Keratinocyte (primary cell): Measurements from ENCODE around the gene NCS1. TPM values are rescaled to one million over a fixed set of nuclear protein-coding genes. Genes with fewer than 3 reads are reported as not detected.

Experiments used
- DNase-seq: peaks from one replicate; pipeline ENCODE4 v3.0.0-alpha.2; 2011; ENCODE audit warnings: low read depth, missing footprints, low spot score
- FAIRE-seq: peaks from 2 replicates; lab custom pipeline; 2011; peaks lifted over from hg19 to GRCh38; lab: Jason Lieb, UNC
- H2AFZ ChIP-seq: 2 replicates; pipeline ENCODE4 v1.6.0; 2012; ENCODE audit warnings: low read length, control low read depth, inconsistent platforms; ENCODE audit not compliant: control insufficient read depth
- H3K27ac ChIP-seq: 2 replicates; pipeline ENCODE4 v1.5.1; 2011; ENCODE audit warnings: low read length; ENCODE audit not compliant: control insufficient read depth, insufficient read depth
- H3K27me3 ChIP-seq: 3 replicates; pipeline ENCODE4 v1.6.0; 2011; ENCODE audit warnings: low read length; ENCODE audit not compliant: control insufficient read depth, insufficient read depth; ENCODE audit errors: extremely low read depth
- H3K36me3 ChIP-seq, 2 experiments: 2 replicates in 1 of 2; 3 replicates in 1 of 2; pipeline ENCODE4 v1.5.1; 2011; ENCODE audit warnings: low read length in 2 of 2, mild to moderate bottlenecking in 1 of 2; ENCODE audit not compliant: control insufficient read depth in 2 of 2, insufficient read depth in 2 of 2; ENCODE audit errors: extremely low read depth in 1 of 2
- H3K4me1 ChIP-seq: 3 replicates; pipeline ENCODE4 v1.5.1; 2011; ENCODE audit warnings: low read length; ENCODE audit not compliant: control insufficient read depth, insufficient read depth; ENCODE audit errors: extremely low read depth
- H3K4me2 ChIP-seq: 3 replicates; pipeline ENCODE4 v1.6.0; 2011; ENCODE audit warnings: low read depth, low read length; ENCODE audit not compliant: control insufficient read depth, insufficient read depth; ENCODE audit errors: extremely low read depth
- H3K4me3 ChIP-seq, 3 experiments: fragments of 200-600 bp in 1 of 3; sonication (generic) in 1 of 3; 2 replicates in 2 of 3; 3 replicates in 1 of 3; pipeline ENCODE4 v1.5.1; 2011 to 2016; ENCODE audit warnings: low read length in 3 of 3, mild to moderate bottlenecking in 3 of 3, control low read depth in 2 of 3, inconsistent platforms in 1 of 3, low read depth in 1 of 3, mixed read lengths in 1 of 3, mixed run types in 1 of 3, moderate library complexity in 1 of 3; ENCODE audit not compliant: control insufficient read depth in 2 of 3, insufficient read depth in 2 of 3; ENCODE audit errors: extremely low read depth in 1 of 3
- H3K79me2 ChIP-seq: 2 replicates; pipeline ENCODE4 v1.6.0; 2012; ENCODE audit warnings: low read length; ENCODE audit not compliant: control insufficient read depth, insufficient read depth
- H3K9ac ChIP-seq: 3 replicates; pipeline ENCODE4 v1.6.0; 2011; ENCODE audit warnings: low read length; ENCODE audit not compliant: control insufficient read depth, insufficient read depth; ENCODE audit errors: extremely low read depth
- H3K9me1 ChIP-seq: 3 replicates; pipeline ENCODE4 v1.6.0; 2011; ENCODE audit warnings: low read length; ENCODE audit not compliant: control insufficient read depth, insufficient read depth; ENCODE audit errors: extremely low read depth
- H3K9me3 ChIP-seq: 2 replicates; pipeline ENCODE4 v1.5.1; 2012; ENCODE audit warnings: low read depth, low read length; ENCODE audit not compliant: control insufficient read depth
- H4K20me1 ChIP-seq: 3 replicates; pipeline ENCODE4 v1.6.0; 2011; ENCODE audit warnings: low read length; ENCODE audit not compliant: control insufficient read depth, insufficient read depth; ENCODE audit errors: extremely low read depth
- CTCF ChIP-seq, 3 experiments: IDR thresholded peaks in 1 of 3; conservative IDR thresholded peaks in 1 of 3; optimal IDR thresholded peaks in 1 of 3; 2 replicates in 2 of 3; 3 replicates in 1 of 3; pipeline versions ENCODE3 to v1.5.1; 2011; ENCODE audit warnings: low read length in 3 of 3, mild to moderate bottlenecking in 3 of 3, moderate library complexity in 2 of 3, control low read depth in 1 of 3, inconsistent platforms in 1 of 3; ENCODE audit not compliant: insufficient read depth in 2 of 3; ENCODE audit errors: extremely low read depth in 1 of 3
- EZH2 ChIP-seq: IDR thresholded peaks from one replicate; pipeline ENCODE4 v1.6.1; 2012; ENCODE audit warnings: inconsistent platforms, mild to moderate bottlenecking, low read length, moderate library complexity
- dilution Hi-C: fragments of 300-500 bp; cut with MboI; formaldehyde crosslinking; loops from one replicate; pipeline ENCODE4 v1.7.0; 2020; ENCODE audit warnings: low sequenced_read_pairs; ENCODE audit not compliant: extremely low pct_ligation_motif_present
- polyA plus RNA-seq, 5 experiments: library from polyadenylated mRNA; depleted of rRNA in 3 of 5; stranded (reverse) in 3 of 5; stranded (forward) in 1 of 5; unstranded in 1 of 5; fragments of >200 nt; gene quantifications; 1 replicate in 1 of 5; 2 replicates in 3 of 5; 3 replicates in 1 of 5; pipeline versions ENCODE4 v1.2.1 to v1.2.3, GENCODE V29; 2011 to 2012; ENCODE audit warnings: missing spikeins in 2 of 5, low read depth in 1 of 5, low replicate concordance in 1 of 5

The NCS1 gene
- polyA plus RNA-seq, 1 donor (not counting 4 experiments of a cell fraction or from before 2014, with no cell fraction given), result 49.1 TPM

GRCh38 chr9:130159057-130159456 is 13.1 kb upstream of the NCS1 start:
- no peak overlapping the region for H2AFZ ChIP-seq
- dilution Hi-C loops, result no loop called here
- no peaks in the 10 kb centered on the region for H3K36me3 ChIP-seq
- H3K79me2 ChIP-seq, result no peaks in the 10 kb centered on the region
- H3K4me3 ChIP-seq, result no peak overlapping the region
- DNase-seq, result no peak
- no peaks in the 10 kb centered on the region for H3K9me1 ChIP-seq
- no peaks in the 10 kb centered on the region for H3K4me1 ChIP-seq
- H4K20me1 ChIP-seq, result no peaks in the 10 kb centered on the region
- H3K27me3 ChIP-seq, result no peaks in the 10 kb centered on the region
- H3K9me3 ChIP-seq, result no peaks in the 10 kb centered on the region
- H3K9ac ChIP-seq, result no peak overlapping the region
- FAIRE-seq, result no peak
- H3K4me2 ChIP-seq, result no peak overlapping the region
- TF ChIP-seq EZH2 (no peak), CTCF (optimal IDR thresholded peaks at IDR 0.05 in 1 of 3, IDR thresholded peaks at IDR 0.05 in 1 of 3, conservative IDR thresholded peaks at IDR 0.05 in 1 of 3; ENCODE audit: extremely low read depth in 1 of 3, insufficient read depth in 2 of 3, low read length in 3 of 3) (no peak)
- H3K27ac ChIP-seq, result no peak overlapping the region

- FAIRE-seq, result no peak
- Histone ChIP-seq H3K36me3 (no peaks in the 10 kb centered on the region), H3K27ac (no peak overlapping the region), H3K9ac (no peak overlapping the region), H3K4me3 (no peak overlapping the region), H3K9me1 (no peaks in the 10 kb centered on the region), H3K79me2 (no peaks in the 10 kb centered on the region), H3K27me3 (no peaks in the 10 kb centered on the region), H3K9me3 (no peaks in the 10 kb centered on the region), H3K4me1 (no peaks in the 10 kb centered on the region), H2AFZ (no peak overlapping the region), H3K4me2 (no peak overlapping the region), H4K20me1 (no peaks in the 10 kb centered on the region)
- TF ChIP-seq EZH2 (no peak), CTCF (optimal IDR thresholded peaks at IDR 0.05 in 1 of 3, IDR thresholded peaks at IDR 0.05 in 1 of 3, conservative IDR thresholded peaks at IDR 0.05 in 1 of 3; ENCODE audit: extremely low read depth in 1 of 3, insufficient read depth in 2 of 3, low read length in 3 of 3) (no peak)
- no peak for DNase-seq
- dilution Hi-C loops, result no loop called here
Measured at GRCh38 chr9:130159915-130160670, 12.1 kb upstream of the NCS1 start.
